Aorta (tissue), 5 donors: ENCODE data around the gene COX10. TPM values are rescaled to one million over a fixed set of nuclear protein-coding genes. Genes with fewer than 3 reads are reported as not detected.

Source experiments
- ATAC-seq: fragments of 200-7000 bp; cut with Tn5 transposase; one replicate; pipeline ENCODE4 v1.9.1; 2022; ENCODE audit warnings: moderate library complexity; ENCODE audit not compliant: low FRiP score
- DNase-seq, 2 donors: peaks; one replicate each; pipeline ENCODE4 v3.0.0-alpha.2; 2020
- H3K27ac ChIP-seq, 2 donors: one replicate each; pipeline ENCODE4 v1.5.1; 2013; ENCODE audit warnings: low read length in 2 of 2, mild to moderate bottlenecking in 2 of 2, moderate library complexity in 2 of 2, control low read depth in 1 of 2, inconsistent platforms in 1 of 2, low read depth in 1 of 2
- H3K27me3 ChIP-seq, 2 donors: one replicate each; pipeline ENCODE4 v1.6.1; 2013; ENCODE audit warnings: control low read depth in 1 of 2, low read length in 1 of 2, mild to moderate bottlenecking in 1 of 2, moderate library complexity in 1 of 2; ENCODE audit not compliant: insufficient read depth in 2 of 2, control insufficient read depth in 1 of 2
- H3K36me3 ChIP-seq, 2 donors: one replicate each; pipeline ENCODE4 v1.6.1; 2013; ENCODE audit warnings: control low read depth in 1 of 2, low read length in 1 of 2, mild to moderate bottlenecking in 1 of 2; ENCODE audit not compliant: insufficient read depth in 2 of 2, control insufficient read depth in 1 of 2
- H3K4me1 ChIP-seq, 2 donors: one replicate each; pipeline ENCODE4 v1.6.1; 2013; ENCODE audit warnings: low read length in 2 of 2, control low read depth in 1 of 2, mild to moderate bottlenecking in 1 of 2, moderate library complexity in 1 of 2; ENCODE audit not compliant: insufficient read depth in 2 of 2, control insufficient read depth in 1 of 2
- H3K4me3 ChIP-seq, 2 donors: one replicate each; pipeline ENCODE4 v1.5.1; 2013; ENCODE audit warnings: low read length in 2 of 2, control low read depth in 1 of 2, mild to moderate bottlenecking in 1 of 2
- H3K9me3 ChIP-seq: one replicate; pipeline ENCODE4 v1.6.1; 2013; ENCODE audit warnings: mild to moderate bottlenecking, low read length; ENCODE audit not compliant: control insufficient read depth
- WGBS, 2 donors: extraction: QIAGEN DNeasy Blood & Tissue Kit; methylation state at CpG; one replicate each; pipeline ENCODE4 v1.1.7; 2013; 5-methylcytosine and 5-hydroxymethylcytosine counted together
- intact Hi-C, 2 donors: fragments of 100-400 bp; cut with DNase I; formaldehyde crosslinking; loops; one replicate each; pipeline versions ENCODE4 v1.14.2 to v1.15.0; 2022
- polyA plus RNA-seq, 2 donors: library from polyadenylated mRNA; stranded (reverse); fragments of 200-250 nt; gene quantifications; one replicate each; pipeline ENCODE4 v1.2.3, GENCODE V29; 2013
- total RNA-seq, 2 donors: library from RNA; stranded (reverse); fragmentation: NEBNext Ultra II Directional; extraction: Animal tissue kit (Norgen Biotek cat#: 25700); gene quantifications; one replicate each; pipeline ENCODE4 v1.2.1, GENCODE V29; 2021
- donor health status: healthy with polysubstance abuse.
- donor health status: Bipolar disorder and iron deficiency.
- donor health status: DM: no; HTN: no; CAD: no.
- donor health status: DM: no; HTN: no; CAD: no.
- donor health status: DM: yes; HTN: yes; CAD: no.

COX10 gene
- total and polyA plus RNA-seq, 4 donors = 2.5 to 9.9 (median 6.6) TPM

GRCh38 chr17:14204084-14204483 lies 134.8 kb downstream of the COX10 start:
- Histone ChIP-seq H3K4me1 (no peaks in the 10 kb centered on the region), H3K36me3 (peaks cover 0 to 7% of the 10 kb centered on the region in 2 donors), H3K4me3 (no peak overlapping the region), H3K9me3 (no peaks in the 10 kb centered on the region), H3K27me3 (no peaks in the 10 kb centered on the region), H3K27ac (no peak overlapping the region)
- intact Hi-C loops = no loop called here
- DNase-seq (no peak), ATAC-seq (no peak)
- WGBS, 2 donors = 77 to 87% methylated on average over 5 of the region's 5 CpGs

- 90 to 93% methylated on average over 2 of the region's 2 CpGs for WGBS, 2 donors
- DNase-seq (no peak), ATAC-seq (no peak)
- Histone ChIP-seq H3K27me3 (no peaks in the 10 kb centered on the region), H3K27ac (no peak overlapping the region), H3K4me1 (no peaks in the 10 kb centered on the region), H3K4me3 (no peak overlapping the region), H3K9me3 (no peaks in the 10 kb centered on the region), H3K36me3 (peaks cover 0 to 7% of the 10 kb centered on the region in 2 donors)
- intact Hi-C loops = no loop called here
Observed at GRCh38 chr17:14204546-14204945, 135.2 kb downstream of the COX10 start.

GRCh38 chr17:14205380-14205779 lies 136.1 kb downstream of the COX10 start:
- Histone ChIP-seq H3K36me3 (peaks cover 0 to 8% of the 10 kb centered on the region in 2 donors), H3K9me3 (no peaks in the 10 kb centered on the region), H3K27ac (no peak overlapping the region), H3K4me3 (no peak overlapping the region), H3K27me3 (no peaks in the 10 kb centered on the region), H3K4me1 (no peaks in the 10 kb centered on the region)
- ATAC-seq = no peak
- DNase-seq = no peak
- 97% methylated on average over 10 of the region's 10 CpGs for WGBS, 2 donors
- intact Hi-C loops = no loop called here

- Histone ChIP-seq H3K4me1 (no peaks in the 10 kb centered on the region), H3K36me3 (peaks cover 0 to 8% of the 10 kb centered on the region in 2 donors), H3K27ac (no peak overlapping the region), H3K27me3 (no peaks in the 10 kb centered on the region), H3K9me3 (no peaks in the 10 kb centered on the region), H3K4me3 (no peak overlapping the region)
- peak; percentile 34 for ATAC-seq
- DNase-seq = no peak
- intact Hi-C loops = no loop called here
- WGBS, 2 donors = 81 to 82% methylated on average over 13 of the region's 13 CpGs
Observed at GRCh38 chr17:14205992-14206461, 136.7 kb downstream of the COX10 start.

GRCh38 chr17:14206891-14207290 lies 137.6 kb downstream of the COX10 start:
- DNase-seq = no peak
- H3K4me3 ChIP-seq = no peak overlapping the region
- H3K27me3 ChIP-seq = no peaks in the 10 kb centered on the region
- peaks cover 0 to 8% of the 10 kb centered on the region in 2 donors for H3K36me3 ChIP-seq
- ATAC-seq = peak; percentile 47
- WGBS, 2 donors = 97% methylated on average over 29 of the region's 29 CpGs
- no peaks in the 10 kb centered on the region for H3K4me1 ChIP-seq
- H3K9me3 ChIP-seq = no peaks in the 10 kb centered on the region
- no peak overlapping the region for H3K27ac ChIP-seq
- intact Hi-C loops = no loop called here

- no peak for ATAC-seq
- intact Hi-C loops = no loop called here
- no peak for DNase-seq
- Histone ChIP-seq H3K27me3 (no peaks in the 10 kb centered on the region), H3K27ac (no peak overlapping the region), H3K4me1 (no peaks in the 10 kb centered on the region), H3K4me3 (no peak overlapping the region), H3K9me3 (no peaks in the 10 kb centered on the region), H3K36me3 (peaks cover 0 to 8% of the 10 kb centered on the region in 2 donors)
- 94 to 95% methylated on average over 5 of the region's 5 CpGs for WGBS, 2 donors
Observed at GRCh38 chr17:14207791-14208190, 138.5 kb downstream of the COX10 start.

- H3K4me3 ChIP-seq = no peak overlapping the region
- H3K27ac ChIP-seq = no peak overlapping the region
- H3K9me3 ChIP-seq = no peaks in the 10 kb centered on the region
- 88 to 93% methylated on average over 3 of the region's 3 CpGs for WGBS, 2 donors
- intact Hi-C loops = no loop called here
- no peak for DNase-seq
- no peaks in the 10 kb centered on the region for H3K27me3 ChIP-seq
- H3K4me1 ChIP-seq = no peaks in the 10 kb centered on the region
- ATAC-seq = no peak
- H3K36me3 ChIP-seq = peaks cover 0 to 8% of the 10 kb centered on the region in 2 donors
Observed at GRCh38 chr17:14209215-14209614, 139.9 kb downstream of the COX10 start.

- ATAC-seq (no peak), DNase-seq (no peak)
- no peaks in the 10 kb centered on the region for H3K9me3 ChIP-seq
- no peaks in the 10 kb centered on the region for H3K27me3 ChIP-seq
- H3K4me3 ChIP-seq = no peak overlapping the region
- H3K27ac ChIP-seq = no peak overlapping the region
- H3K36me3 ChIP-seq = peaks cover 0 to 8% of the 10 kb centered on the region in 2 donors
- 89 to 91% methylated on average over 4 of the region's 4 CpGs for WGBS, 2 donors
- H3K4me1 ChIP-seq = no peaks in the 10 kb centered on the region
- intact Hi-C loops = no loop called here
Observed at GRCh38 chr17:14211246-14211645, 141.9 kb downstream of the COX10 start.

- Histone ChIP-seq H3K27me3 (no peaks in the 10 kb centered on the region), H3K27ac (no peak overlapping the region), H3K36me3 (peaks cover 0 to 7% of the 10 kb centered on the region in 2 donors), H3K4me1 (no peaks in the 10 kb centered on the region), H3K4me3 (no peak overlapping the region), H3K9me3 (no peaks in the 10 kb centered on the region)
- no peak for DNase-seq
- intact Hi-C loops = no loop called here
- 50 to 58% methylated on average over 17 of the region's 17 CpGs for WGBS, 2 donors
- no peak for ATAC-seq
Observed at GRCh38 chr17:14211801-14212200, 142.5 kb downstream of the COX10 start.
